SH-SY5Y (cell line): Measurements from ENCODE around the gene DGUOK.

ENCODE experiments used
- GATA2 ChIP-seq: IDR thresholded peaks from 2 replicates; pipeline ENCODE4 v1.6.1; 2011; ENCODE audit warnings: mild to moderate bottlenecking, low read depth, low read length
- GATA3 ChIP-seq: IDR thresholded peaks from 2 replicates; pipeline ENCODE4 v1.6.1; 2011; ENCODE audit warnings: low read depth, mild to moderate bottlenecking, low read length, moderate library complexity

DNA sequence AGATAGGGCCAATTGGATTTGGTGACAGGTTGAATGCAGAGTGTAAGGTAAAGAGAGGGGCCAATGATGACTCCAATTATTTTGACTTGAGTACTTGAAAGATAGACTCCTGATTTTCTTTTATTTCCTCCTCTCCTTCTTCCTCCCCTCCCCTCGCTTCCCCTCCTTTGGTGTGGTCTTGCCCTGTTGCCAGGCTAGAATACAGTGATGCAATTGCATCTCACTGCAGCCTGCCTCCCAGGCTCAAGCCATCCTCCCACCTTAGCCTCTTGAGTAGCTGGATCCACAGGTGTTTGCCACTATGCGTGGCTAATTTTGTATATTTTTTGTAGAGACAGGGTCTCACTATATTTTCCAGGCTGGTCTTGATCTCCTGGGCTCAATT, 2.3 kb downstream of the DGUOK start:
- TF ChIP-seq GATA3 (no peak), GATA2 (no peak)
